ENCODE results near the gene PRRT1B.

The PRRT1B gene

DNA sequence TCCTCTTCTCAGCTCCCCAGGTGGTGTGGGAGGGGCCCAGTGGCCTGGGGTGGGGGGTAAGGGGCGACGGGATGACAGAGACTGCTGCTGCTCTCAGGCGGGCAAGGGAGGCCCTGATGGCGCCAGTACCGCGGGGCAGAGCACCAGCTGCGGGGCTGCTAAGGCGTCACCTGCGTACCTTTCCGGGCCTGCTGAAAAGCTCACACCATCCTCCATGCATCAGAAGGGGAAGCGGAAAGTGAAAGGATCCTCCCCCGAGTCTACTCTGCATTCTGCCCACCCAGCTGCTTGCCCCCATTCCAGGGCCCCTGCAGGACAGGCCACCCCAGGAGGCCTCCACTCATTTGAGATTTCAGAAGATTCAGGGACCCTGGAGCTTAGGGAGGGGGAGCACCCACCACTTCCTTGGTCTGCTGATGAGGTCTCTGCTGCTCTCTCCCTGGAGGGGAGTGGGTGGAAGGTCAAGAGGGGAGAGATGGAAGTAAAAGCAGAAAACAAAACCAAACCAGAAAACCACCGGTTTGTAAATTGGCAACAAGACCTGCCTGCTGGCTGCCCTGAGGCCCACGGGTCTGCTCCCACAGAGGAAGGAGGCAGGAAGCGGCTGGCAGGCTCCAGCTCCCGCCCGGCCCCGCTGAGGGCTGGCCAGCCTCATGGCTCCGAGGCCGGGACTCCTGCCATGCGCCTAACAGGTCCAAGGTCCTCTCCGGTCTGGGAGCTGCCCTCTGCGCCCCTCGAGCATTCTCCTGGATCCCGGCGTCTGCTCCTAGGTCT, 33.6 kb downstream of the PRRT1B start:
- in situ Hi-C loops (cut with HindIII; ENCODE audit: low pct_ligation_motif_present, low sequenced_read_pairs), result no loop called here
- no peak overlapping the region for H3K4me3 ChIP-seq (ENCODE audit: low read depth, low read length)
- peaks cover 23% of the 10 kb centered on the region for H3K36me3 ChIP-seq (replicated peaks)
- DNase-seq, result no peak
- H3K27me3 ChIP-seq (replicated peaks), result no peaks in the 10 kb centered on the region
- H3K27ac ChIP-seq, result no peak overlapping the region
- TF ChIP-seq, protein P1, sequence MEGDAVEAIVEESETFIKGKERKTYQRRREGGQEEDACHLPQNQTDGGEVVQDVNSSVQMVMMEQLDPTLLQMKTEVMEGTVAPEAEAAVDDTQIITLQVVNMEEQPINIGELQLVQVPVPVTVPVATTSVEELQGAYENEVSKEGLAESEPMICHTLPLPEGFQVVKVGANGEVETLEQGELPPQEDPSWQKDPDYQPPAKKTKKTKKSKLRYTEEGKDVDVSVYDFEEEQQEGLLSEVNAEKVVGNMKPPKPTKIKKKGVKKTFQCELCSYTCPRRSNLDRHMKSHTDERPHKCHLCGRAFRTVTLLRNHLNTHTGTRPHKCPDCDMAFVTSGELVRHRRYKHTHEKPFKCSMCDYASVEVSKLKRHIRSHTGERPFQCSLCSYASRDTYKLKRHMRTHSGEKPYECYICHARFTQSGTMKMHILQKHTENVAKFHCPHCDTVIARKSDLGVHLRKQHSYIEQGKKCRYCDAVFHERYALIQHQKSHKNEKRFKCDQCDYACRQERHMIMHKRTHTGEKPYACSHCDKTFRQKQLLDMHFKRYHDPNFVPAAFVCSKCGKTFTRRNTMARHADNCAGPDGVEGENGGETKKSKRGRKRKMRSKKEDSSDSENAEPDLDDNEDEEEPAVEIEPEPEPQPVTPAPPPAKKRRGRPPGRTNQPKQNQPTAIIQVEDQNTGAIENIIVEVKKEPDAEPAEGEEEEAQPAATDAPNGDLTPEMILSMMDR (IDR thresholded peaks at IDR 0.05; ENCODE audit: low read depth, low read length, missing control alignments), result no peak

DNA sequence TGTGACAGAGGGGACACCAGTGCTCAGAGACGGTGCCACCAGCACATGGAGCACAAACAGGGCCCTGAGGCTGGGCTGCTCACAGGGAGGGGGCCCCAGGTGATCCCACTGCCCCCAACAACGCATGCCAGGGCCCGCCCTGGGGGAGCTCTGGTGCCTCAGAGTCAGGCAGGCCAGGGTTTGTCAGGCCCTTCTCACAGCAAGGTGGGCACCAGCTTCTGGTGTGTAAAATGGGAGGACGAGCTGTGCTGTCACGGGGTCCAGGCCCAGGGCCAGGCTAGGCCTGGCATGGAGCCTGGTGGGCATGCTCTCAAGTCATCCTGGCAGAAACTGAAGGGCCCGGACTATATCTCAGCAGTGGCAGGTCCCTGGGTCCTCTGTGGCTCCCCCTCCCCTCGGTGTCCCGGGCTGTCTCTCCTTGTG, 34.5 kb downstream of the PRRT1B start:
- H3K27ac ChIP-seq, result no peak overlapping the region
- no peaks in the 10 kb centered on the region for H3K27me3 ChIP-seq (replicated peaks)
- H3K4me3 ChIP-seq (ENCODE audit: low read depth, low read length), result no peak overlapping the region
- TF ChIP-seq, protein P1 (IDR thresholded peaks at IDR 0.05; ENCODE audit: low read depth, low read length, missing control alignments), result no peak
- H3K36me3 ChIP-seq (replicated peaks), result peaks cover 32% of the 10 kb centered on the region
- in situ Hi-C loops (cut with HindIII; ENCODE audit: low pct_ligation_motif_present, low sequenced_read_pairs), result no loop called here
- DNase-seq, result no peak

DNA sequence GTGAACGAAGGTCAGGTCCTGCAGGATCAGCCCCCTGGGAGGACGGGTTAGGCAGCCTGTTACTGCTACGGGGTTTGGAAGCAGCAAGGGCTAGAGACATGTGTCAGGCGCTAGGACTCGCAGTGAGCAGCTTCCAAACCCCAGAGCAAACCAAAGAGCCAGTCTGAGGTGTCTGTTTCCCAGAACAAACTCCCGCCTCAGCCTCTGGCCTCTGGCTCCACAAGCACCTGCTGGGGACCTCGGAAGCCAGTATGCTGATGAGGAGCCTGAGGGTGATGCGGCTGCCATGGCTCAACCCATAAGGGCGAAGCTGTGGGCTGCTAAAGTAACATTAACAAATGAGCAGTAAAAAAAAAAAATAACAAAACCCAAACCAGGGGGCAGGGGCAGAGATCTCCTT, 35.0 kb downstream of the PRRT1B start:
- H3K36me3 ChIP-seq (replicated peaks), result peaks cover 33% of the 10 kb centered on the region
- H3K27me3 ChIP-seq (replicated peaks), result no peaks in the 10 kb centered on the region
- H3K4me3 ChIP-seq (ENCODE audit: low read depth, low read length), result no peak overlapping the region
- in situ Hi-C loops (cut with HindIII; ENCODE audit: low pct_ligation_motif_present, low sequenced_read_pairs), result no loop called here
- H3K27ac ChIP-seq, result no peak overlapping the region
- TF ChIP-seq, protein P1 (IDR thresholded peaks at IDR 0.05; ENCODE audit: low read depth, low read length, missing control alignments), result no peak
- no peak for DNase-seq

DNA sequence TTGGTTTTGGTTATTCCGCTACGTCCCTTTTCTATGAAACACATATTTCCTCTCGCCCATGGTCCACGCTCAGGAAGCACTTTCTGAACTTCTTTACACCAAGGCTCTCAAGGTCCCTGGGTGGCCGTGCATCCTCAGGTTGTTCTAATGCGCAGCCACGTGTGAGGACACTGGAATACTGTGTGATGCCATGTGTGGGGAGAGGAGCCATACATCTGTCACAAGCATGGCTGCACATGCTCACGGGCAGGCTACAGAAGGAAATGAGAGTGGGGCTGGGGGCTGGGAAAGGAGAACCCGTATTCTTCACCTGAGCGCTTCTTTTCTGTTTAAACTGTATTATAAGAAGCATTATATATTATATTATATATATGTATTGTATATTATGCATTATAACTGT, 36.7 kb downstream of the PRRT1B start:
- H3K36me3 ChIP-seq (replicated peaks), result peaks cover 33% of the 10 kb centered on the region
- TF ChIP-seq, protein P1 (IDR thresholded peaks at IDR 0.05; ENCODE audit: low read depth, low read length, missing control alignments), result no peak
- H3K27me3 ChIP-seq (replicated peaks), result no peaks in the 10 kb centered on the region
- no peak overlapping the region for H3K27ac ChIP-seq
- no peak overlapping the region for H3K4me3 ChIP-seq (ENCODE audit: low read depth, low read length)
- in situ Hi-C loops (cut with HindIII; ENCODE audit: low pct_ligation_motif_present, low sequenced_read_pairs), result no loop called here
- DNase-seq, result no peak

DNA sequence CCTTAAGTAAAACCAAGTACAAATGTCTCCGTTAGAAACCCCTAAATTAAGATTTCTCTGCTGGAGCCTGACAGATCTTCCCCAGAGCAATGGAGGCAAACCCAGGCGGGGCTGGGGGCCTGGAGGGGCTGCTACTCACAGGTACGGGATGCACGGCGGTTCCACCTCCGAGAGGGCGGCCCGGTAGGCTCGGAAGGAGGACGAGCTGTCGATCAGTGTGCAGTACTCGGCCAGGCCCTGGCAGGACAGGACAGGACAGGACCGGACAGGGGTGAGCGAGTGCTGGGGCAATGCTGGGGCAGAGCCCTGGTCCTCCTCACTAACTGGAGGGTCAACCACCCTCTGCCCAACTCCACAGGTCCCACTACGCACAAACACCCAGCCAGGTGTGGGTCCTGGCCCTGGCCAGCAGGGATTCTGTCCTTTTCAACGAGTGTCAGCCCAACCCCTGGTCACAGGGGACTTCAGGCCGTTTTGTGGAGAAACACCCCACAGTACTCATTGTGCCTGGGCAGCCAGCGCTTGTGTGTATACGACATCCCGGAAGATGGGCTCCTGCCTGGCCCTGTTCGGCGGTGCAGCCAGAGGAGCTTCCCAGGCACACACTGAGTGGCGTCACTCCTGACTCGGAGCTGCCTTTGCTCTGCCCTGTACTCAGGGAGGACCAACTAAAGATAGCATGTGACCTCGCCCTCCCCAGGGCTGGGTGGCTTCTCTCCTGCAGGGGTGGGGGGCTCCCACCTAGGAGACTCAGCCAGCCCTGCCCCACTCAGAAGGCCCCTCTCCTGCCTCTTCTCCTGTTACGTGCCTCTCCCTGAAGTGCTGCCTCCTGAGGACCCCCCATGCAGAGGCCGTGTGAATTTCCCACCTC, 37.4 kb downstream of the PRRT1B start:
- H3K36me3 ChIP-seq (replicated peaks), result peaks cover 33% of the 10 kb centered on the region
- TF ChIP-seq, protein P1 (IDR thresholded peaks at IDR 0.05; ENCODE audit: low read depth, low read length, missing control alignments), result no peak

More for the DNA sequence above, 37.4 kb downstream of the PRRT1B start:
- Histone ChIP-seq H3K4me3 (ENCODE audit: low read depth, low read length) (no peak overlapping the region), H3K27ac (no peak overlapping the region), H3K27me3 (replicated peaks) (no peaks in the 10 kb centered on the region)
- DNase-seq, result no peak
- in situ Hi-C loops (cut with HindIII; ENCODE audit: low pct_ligation_motif_present, low sequenced_read_pairs), result no loop called here

Data from brain microvascular endothelial cell (primary cell).